HL-60 (cell line): ENCODE results near the gene LMF1.

ENCODE experiments used
- POLR2AphosphoS5 ChIP-seq: IDR thresholded peaks from 2 replicates; pipeline ENCODE4 v1.6.1; 2012; ENCODE audit warnings: low read depth
- SPI1 ChIP-seq: IDR thresholded peaks from 2 replicates; pipeline ENCODE4 v1.6.1; 2012; ENCODE audit warnings: low read depth, mild to moderate bottlenecking, borderline replicate concordance
- TF ChIP-seq, protein P1 (sequence below): IDR thresholded peaks from one replicate; pipeline ENCODE4 v1.5.1; 2011; ENCODE audit warnings: low read length, control low read depth, inconsistent platforms; ENCODE audit not compliant: insufficient read depth

DNA sequence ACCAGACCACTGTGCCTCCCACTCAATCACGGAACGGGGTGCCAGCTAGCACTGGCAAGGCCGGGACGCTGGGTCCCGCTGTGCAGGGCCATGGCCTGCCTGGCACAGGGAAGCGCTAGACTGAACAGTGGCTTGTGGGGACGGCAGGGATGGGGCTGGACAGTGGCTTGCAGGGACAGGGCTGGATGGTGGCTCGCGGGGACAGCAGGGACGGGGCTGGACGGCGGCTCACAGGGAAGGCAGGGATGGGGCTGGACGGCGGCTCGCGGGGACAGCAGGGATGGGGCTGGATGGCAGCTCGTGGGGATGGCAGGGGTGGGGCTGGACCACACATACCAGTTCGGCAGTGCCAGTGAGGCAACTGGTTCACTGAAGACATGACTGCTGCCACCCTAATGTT is 32.6 kb downstream of the LMF1 start:
- TF ChIP-seq, protein P1, sequence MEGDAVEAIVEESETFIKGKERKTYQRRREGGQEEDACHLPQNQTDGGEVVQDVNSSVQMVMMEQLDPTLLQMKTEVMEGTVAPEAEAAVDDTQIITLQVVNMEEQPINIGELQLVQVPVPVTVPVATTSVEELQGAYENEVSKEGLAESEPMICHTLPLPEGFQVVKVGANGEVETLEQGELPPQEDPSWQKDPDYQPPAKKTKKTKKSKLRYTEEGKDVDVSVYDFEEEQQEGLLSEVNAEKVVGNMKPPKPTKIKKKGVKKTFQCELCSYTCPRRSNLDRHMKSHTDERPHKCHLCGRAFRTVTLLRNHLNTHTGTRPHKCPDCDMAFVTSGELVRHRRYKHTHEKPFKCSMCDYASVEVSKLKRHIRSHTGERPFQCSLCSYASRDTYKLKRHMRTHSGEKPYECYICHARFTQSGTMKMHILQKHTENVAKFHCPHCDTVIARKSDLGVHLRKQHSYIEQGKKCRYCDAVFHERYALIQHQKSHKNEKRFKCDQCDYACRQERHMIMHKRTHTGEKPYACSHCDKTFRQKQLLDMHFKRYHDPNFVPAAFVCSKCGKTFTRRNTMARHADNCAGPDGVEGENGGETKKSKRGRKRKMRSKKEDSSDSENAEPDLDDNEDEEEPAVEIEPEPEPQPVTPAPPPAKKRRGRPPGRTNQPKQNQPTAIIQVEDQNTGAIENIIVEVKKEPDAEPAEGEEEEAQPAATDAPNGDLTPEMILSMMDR, result no peak
- TF ChIP-seq POLR2AphosphoS5, result no peak
- TF ChIP-seq SPI1, result no peak
